AG09319 (cell line): ENCODE results near the gene PCDH9.

Source experiments
- DNase-seq: peaks from one replicate; pipeline ENCODE4 v3.0.0-alpha.2; 2010; ENCODE audit warnings: low read depth; ENCODE audit errors: extremely low read depth
- CTCF ChIP-seq: IDR thresholded peaks from 2 replicates; pipeline ENCODE4 v1.5.1; 2011; ENCODE audit warnings: low read depth, mild to moderate bottlenecking, inconsistent platforms, low read length, moderate library complexity

PCDH9 gene

DNA sequence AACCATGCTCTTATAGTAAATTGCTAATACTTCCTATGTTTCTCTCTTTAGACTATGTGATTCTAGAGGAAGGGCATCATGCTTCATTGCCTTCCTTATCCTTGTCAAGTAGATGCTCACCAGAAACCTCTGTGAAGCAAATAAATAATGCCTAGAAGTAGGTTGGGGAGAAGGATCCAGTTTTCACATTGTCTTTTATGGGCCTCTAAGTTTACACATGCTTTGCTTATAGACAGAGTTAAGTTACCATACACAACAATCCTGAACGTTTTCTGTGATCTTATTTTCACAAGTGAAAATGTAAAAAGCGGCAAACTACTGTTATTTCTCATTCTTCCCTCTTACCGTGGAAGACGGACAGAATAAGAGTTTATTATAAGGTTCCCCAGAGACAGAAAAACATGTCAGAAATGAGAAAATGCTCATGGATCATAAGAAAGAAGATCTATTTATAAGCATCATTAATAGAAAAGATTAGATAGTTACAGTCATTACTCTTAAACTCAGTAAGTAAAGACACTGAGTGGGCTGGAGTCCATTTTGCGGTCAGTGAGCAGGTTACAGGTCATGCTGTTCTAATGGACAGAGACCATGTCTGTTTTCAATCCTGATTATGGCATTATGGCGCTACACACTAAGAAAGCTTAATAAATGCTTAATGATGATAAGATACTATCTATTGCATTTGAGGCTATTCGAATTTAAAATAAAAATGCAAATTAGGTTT is 723.9 kb downstream of the PCDH9 start:
- DNase-seq, result no peak
- no peak for TF ChIP-seq CTCF

DNA sequence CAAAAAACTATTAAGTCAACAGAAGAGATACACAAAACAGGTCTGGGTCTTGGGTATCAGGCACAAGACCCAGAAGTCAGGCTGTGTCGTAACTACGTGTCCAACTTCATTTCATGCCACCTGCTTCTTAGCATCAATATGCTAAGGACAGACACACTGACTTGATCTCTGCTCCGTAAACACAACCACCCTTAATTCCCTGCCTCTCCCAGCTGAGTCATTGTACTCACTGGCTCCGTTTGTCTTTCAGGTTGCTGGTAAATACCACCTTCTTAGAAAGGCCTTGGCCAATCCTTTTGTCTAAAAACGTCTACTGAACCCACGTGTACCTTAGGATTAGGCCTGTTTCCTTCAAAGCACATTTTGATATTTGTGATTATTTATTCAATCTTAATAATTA is 726.2 kb downstream of the PCDH9 start:
- no peak for TF ChIP-seq CTCF
- no peak for DNase-seq

DNA sequence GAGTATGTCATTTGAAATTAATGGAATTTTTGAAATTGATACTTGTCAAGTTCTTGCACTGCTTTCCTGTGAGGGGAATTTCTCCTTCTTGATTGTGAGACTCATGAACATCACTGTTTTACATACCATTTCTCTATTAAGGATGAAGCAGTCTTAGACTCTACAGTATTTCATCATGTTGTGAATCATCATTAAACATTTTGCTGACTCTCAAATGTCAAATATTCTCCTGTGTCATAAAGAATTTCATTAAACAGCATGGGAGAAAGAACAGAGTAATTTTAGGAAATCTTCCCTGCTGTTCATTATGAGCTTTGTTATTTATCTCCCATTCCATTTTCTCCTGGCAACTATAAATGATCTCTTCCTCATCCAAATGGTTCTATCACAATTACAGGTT is 729.0 kb downstream of the PCDH9 start:
- TF ChIP-seq CTCF, result no peak
- no peak for DNase-seq

GRCh38 chr13:66492479-66492878 is 737.7 kb downstream of the PCDH9 start:
- no peak for TF ChIP-seq CTCF
- no peak for DNase-seq

DNA sequence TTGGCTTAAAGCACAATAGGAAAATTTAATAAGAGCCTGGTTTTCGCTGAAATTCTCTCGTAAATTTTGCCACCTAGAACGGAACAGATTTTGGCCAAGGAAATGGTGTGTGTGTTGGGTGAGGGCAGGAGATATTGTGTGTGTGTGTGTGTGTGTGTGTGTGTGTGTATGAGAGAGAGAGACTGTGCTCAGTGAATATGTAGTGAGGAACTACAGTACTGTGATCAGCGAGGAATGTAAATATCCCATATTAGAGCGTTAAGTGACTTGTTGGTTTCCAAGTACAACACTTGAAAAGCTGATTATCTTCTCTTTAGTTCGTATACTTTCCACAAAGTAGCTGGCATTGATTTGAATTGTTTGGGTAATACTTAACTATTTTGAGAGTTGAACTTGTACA is 738.9 kb downstream of the PCDH9 start:
- no peak for DNase-seq
- no peak for TF ChIP-seq CTCF

DNA sequence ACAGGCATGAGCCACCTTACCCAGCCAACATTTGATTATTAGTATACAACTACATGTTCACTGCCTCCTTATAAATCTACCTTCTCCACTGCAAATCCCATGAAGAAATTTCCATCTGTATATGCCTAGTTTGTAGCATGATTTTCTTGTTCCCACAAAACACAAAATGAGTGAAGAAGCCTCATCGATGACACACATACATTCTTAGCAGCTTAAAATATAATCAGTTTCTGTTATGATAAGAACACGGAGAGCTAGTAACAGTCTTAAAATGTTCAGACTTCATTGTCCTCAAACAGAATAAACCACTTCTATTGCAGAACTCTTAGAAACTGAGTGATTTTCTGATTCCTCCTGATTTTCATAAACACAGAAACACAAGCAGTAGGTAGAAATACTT is 740.5 kb downstream of the PCDH9 start:
- DNase-seq, result no peak
- TF ChIP-seq CTCF, result no peak

GRCh38 chr13:66489172-66489571 is 741.0 kb downstream of the PCDH9 start:
- no peak for TF ChIP-seq CTCF
- no peak for DNase-seq
